Breast epithelium (tissue), 3 donors: ENCODE results near the gene EPHB3.

Source experiments
- CTCF ChIP-seq, 3 donors: fragments of 450-650 bp; IDR thresholded peaks; one replicate each; pipeline ENCODE4 v1.5.1; 2016 to 2017; ENCODE audit warnings: antibody characterized with exemption in 3 of 3, mild to moderate bottlenecking in 3 of 3, moderate library complexity in 3 of 3
- POLR2AphosphoS5 ChIP-seq, 3 donors: sonication (generic); formaldehyde crosslinking; IDR thresholded peaks; one replicate each; pipeline ENCODE4 v1.6.1; 2017; ENCODE audit warnings: antibody characterized with exemption in 3 of 3

- TF ChIP-seq POLR2AphosphoS5 (IDR thresholded peaks at IDR 0.05) (no peak), CTCF (IDR thresholded peaks at IDR 0.05) (no peak)
These were observed 19.6 kb upstream of the EPHB3 start for GRCh38 chr3:184541886-184542562.
